Stimulated activated CD8-positive, alpha-beta memory T cell treated with anti-CD3 and anti-CD28 coated beads, Interleukin-12 subunit alpha, Interleukin-12 subunit beta, amount 100 ng/mL, for 1 hour (primary cell): ENCODE data around the gene OXER1.

Experiments used
- DNase-seq: peaks from one replicate; pipeline ENCODE4 v3.0.0-alpha.2; 2020; ENCODE audit warnings: low read depth

OXER1 gene

DNA sequence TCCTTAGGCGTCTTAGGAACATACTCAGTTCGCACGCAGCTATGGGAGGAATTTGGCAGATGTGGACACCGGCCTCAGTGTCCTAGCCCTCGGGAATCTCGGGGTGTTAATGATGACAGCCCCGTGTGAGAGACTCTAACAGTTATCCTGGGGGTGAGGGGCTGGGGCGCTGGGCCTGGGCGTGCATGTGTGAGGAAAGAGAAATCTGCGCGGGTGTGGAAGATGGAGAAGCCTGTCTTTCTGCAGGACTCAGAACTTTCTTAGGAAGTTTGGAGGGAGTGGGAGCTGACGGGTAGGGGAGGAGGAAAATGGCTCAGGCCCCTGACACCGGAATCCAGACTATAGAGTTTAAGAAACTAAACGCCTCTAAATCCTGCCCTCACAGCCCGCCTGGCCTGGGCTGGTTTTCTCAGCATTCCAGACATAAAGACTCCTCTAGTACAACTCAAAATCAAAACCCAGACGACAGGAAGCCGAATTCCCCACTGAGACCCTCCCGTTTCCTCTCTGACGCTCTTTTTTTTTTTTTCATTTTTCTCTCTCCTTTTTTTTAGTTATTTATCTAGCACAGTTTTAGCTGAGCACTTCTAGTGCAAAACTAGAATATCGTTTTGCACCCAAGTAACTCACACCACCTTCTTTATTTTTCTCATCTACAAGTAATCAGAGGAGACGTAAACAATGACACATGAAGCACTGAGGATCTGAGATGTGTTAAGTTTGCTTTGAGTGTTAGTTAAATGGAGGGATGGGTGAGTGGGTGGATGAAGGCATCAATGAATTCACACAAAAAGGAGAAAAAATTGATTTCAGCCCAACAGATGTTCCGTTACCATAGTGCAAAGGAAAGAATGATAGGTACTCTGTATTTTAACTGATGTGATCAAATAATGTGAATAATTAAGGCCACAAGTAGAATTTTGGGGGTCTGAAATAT is 29.7 kb upstream of the OXER1 start:
- DNase-seq = no peak

DNA sequence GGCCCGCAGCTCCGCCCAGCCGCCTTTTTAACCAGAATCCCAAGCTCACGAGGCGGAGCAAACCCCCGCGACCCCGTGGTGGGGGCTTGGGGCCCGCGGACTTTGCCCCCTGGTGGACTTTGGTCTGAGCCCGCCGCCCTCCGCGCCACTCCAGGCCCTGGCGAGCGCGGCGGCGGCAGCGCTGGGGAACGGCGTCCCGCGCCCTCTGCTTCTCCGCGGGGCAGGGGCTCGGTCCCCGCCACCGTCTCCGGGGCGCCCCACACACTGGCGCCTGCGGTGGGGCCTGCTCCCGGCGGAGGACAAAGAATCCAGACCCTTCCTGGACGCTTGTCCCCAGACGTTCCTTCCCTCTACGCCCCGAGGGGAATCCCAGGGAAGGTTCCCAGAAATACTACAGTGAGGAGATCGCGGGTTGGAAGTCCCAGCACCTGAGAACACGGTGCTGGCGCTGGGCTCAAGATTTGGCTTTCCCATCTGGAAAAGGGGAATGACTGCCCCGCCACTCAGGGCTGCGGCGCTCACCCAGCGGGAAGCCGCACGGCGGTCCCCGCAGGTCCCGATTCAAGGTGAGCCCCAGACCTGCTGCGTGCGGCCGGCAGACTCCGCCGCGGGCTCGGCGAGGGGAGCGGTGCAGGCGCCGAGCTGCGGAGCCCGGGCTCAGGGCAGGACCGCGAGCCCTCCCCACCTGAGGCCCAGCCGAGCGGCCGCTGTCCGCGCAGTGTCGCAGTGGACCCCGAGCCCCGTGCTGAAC is 28.8 kb upstream of the OXER1 start, which contains the start of gene HAAO:
Gene HAAO (minus strand): TSS at position 1 of the 751 bp plus-strand sequence. CDS start 47 bp downstream, outside the sequence.
- no peak for DNase-seq

DNA sequence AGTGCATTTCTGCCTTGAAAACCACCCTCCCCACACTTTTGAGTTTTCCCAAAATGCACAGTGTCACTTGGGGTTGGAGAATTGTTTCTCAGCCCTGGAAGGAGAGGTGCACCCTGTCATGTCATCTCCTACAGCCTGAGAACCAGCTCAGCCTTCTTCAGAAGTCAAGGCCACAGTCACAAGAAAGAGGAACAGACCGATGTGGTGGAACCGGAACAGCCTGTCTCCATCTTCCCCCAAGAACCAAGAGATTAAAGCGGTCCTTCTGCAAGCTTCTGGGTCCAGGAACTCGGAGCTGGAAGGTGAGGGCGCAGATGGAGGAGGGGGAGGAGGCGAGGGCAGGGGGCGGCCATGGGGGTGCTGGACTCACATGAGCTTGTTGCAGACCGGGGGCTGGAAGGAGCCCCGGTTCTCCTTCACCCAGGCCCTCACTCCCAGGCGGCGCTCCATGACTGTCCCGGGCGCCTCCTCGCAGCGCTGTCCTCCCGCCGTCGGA is 28.2 kb upstream of the OXER1 start:
- no peak for DNase-seq

DNA sequence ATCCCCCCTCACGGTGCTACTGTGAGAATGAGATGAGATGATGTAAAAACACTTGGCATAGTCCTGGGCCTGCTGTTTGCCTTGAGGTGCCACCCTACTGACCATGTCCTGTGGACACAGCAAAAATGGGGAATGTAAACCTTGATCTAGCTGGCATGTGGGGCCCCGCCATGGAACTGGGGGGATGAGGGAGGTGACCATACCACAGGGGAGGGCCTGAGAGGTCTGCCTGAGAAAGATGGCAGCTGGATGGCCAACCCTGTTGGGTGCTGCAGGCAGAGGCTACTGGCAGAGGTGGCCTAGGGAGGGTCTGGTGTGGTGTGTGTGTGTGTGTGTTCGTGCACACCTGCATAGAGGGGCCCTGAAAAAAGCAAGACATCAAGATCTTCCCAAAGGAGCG is 27.7 kb upstream of the OXER1 start:
- DNase-seq = no peak

DNA sequence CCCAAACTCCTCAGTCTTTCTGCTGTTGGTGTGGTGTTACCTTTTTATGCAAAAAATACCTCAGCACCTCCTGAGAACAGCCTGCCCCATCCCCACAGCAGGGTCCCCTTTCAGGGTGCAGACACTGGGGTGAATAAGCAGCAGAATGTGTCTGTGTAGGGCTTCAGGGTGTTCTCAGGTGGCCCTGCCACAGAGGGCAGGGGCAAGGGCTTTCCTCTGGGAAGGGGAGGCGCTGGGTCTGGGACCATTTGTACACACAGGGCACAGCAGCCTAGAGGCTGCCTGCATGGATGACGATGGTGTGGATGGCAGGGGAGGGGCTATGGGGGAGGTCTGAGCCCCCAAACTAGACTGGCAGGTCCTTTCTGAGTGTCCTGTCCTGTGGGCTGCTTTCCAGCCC is 25.8 kb upstream of the OXER1 start:
- no peak for DNase-seq

DNA sequence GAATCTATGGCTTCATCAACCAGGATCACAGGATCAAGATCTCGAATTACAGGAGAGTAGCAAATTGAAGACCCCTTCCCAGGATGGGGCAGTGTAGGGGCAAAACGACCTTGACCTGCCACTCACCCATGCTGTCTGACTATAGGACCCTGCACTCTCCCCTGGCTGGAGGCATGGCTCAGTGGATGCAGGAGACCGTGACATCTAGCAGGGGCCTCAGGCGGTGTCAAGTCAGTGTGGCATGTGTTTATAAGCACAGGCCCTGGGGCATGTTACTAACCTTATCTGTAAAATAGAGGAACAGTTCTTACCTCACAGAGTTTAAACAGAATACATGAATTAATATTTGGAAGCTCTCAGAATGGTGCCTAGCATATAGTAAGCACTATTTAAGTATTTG is 24.9 kb upstream of the OXER1 start:
- DNase-seq = no peak

DNA sequence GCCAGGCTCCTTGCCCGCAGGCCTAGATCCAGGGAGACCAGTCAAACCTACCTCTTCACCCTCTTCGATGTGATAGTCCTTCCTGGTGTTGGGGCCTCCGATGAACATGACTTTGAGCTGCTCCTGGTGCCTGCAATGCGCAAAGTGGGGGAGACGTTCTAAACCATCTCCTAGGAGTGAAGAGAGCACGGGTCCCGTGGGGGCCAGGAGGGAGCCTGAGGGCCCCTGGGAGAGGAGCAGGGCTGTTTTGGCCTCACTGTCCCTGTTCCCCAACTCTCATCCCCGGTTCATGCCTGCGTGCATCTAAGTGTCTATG is 24.5 kb upstream of the OXER1 start:
- DNase-seq = no peak

DNA sequence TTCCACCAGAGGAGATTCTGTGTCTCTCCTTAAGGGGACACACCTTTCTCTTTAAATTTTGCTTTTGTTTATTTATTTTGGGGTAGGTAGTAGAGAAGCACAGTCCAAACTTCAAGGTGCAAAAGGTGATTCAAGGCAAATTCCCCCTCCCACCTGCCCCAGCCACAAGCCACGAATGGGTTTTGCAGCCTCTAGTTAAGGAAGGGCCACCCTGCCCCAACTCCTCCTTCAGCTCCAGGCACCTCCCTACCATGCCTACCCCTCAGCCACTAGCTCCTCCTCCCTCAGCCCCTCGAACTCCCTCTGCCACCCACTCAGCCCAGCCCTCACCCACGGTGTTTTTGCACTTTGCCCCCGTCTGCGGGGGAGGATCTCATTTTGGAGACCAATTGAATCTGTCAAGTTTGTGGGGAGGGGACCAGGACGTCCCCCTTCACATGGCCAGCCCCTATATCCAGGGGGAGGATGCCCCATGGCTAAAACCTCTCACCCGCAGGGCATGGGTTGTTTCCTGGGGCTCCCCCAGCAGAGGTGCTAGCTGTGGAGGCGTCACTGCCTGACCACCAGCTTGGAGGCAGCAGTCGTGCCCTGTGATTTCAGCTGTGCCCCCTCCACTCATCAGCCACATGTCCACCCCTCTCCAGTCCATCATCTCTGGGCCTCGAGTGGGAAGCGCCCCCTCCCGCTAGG is 24.0 kb upstream of the OXER1 start:
- DNase-seq = no peak

DNA sequence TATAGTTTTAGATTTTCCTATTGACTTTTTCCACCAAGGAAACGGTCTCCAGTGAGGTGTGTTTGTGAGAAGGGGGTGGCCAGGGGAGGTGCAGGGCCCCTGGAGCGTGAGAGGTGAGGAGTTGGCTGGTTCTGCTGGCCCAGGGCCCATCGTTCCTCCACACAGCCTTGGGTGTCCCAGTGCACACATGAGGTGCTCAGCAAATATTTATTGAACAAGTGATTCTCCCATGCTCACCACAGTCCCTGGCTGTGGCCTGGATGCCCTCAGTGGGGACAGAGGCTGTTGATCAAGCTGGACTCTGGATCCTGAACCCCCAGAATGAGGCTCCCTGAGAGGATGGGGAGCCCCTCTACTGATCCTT is 23.5 kb upstream of the OXER1 start:
- no peak for DNase-seq

DNA sequence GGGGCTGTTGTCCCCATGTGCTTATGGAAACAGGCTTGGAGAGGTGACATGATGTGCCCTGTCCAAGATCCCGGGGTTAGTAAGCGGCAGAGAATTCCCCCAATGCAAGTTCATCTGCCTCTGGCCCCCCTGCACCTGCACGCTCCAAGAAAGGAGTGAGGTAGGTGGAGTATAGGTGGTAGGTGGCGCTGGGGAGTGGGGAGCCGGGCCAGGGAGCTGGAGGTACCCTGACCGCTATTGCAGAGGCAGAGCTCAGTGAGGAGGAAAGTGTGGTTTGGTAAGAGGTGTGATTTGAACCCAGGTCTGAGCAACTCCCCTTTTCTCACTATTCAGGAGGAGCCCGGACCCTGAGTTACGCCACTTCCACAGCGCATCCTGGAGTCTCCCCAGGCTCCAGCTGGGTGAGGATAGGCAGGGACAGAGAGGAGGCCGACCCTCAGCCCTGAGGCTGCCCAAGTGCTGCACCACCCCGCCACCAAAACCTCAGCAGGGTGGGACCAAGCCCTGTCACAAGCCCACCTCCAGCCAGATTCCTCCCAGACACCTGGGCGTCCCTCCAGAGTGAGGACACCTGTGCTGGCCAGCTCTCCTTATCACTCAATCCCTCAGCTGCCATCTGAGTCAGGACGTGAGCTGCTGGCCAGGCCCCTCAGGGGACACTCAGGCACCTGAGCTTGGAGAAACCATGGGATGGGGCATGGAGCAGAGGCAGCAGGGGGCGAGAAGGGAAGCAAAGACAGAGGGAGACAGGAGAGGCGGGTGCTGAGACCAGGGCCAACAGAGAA is 22.8 kb upstream of the OXER1 start:
- no peak for DNase-seq

DNA sequence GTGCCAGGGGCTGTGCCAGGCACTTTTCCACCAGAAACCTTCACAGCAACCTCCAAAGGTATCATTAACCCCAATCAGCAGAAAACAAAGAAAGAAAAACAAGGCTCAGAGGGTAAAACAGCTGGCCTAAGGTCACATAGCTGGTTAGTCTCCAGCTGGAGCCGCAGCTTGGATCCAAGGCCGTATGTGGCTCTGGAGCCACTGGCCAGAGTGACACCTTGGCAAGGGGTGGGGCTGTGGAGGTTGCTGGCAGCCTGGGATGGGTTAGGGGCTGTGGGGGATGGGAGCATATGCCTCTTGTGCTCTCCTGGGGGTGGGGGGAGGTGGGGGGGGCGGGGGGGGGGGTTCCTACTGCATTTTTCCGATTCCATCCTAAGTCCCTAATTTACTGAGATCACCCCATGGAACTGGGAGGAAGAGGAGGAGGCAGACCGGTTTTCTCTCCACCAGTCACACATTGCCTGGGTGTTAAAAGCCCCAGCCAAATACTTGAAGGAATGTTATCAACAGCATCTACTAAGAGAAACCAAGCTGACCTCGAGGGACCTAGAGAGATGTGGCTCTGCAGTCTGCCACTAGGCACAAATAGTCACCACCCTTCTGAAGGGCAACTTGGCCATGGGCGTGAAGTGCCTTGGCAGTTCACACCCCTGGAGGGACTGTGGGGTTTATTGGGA is 20.4 kb upstream of the OXER1 start:
- DNase-seq = no peak

DNA sequence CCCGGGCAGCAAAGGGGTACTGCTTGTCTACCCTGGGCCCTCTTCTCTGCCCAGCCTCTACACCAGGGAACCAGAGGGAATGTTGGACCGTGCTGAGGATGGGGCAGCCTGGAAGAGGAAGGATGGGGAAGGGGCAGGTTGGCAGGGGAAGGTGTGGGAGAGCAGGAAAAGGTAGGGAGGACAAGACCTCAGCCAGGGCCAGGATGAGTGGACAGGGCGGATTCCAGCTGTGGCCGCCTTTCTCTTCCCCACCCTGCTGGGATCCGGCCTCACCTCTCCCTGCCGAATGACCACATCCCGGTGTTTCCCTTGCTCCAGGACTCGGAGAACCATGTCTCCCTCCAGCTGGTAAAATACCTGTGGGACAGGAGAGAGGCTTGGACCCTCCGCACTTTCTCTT is 19.6 kb upstream of the OXER1 start:
- DNase-seq = no peak

DNA sequence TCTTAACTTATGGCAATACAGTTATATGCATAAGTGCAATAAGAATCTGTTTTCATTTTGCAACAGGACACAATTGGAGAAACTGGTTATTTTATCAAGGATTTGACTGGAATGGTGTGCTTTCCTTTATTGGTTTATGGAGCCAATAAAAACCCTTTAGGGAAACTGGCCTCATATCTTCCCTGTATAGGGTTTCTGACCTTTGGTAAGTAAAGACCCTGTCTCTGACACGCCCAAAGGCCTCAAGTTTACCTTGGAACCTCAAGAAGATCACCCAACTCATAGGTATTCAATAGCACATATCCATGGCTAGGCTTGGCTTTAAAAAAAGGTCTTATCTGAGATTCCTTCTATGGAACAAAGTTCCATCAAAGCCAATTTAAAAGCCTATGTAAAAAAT is 17.2 kb upstream of the OXER1 start:
- no peak for DNase-seq

DNA sequence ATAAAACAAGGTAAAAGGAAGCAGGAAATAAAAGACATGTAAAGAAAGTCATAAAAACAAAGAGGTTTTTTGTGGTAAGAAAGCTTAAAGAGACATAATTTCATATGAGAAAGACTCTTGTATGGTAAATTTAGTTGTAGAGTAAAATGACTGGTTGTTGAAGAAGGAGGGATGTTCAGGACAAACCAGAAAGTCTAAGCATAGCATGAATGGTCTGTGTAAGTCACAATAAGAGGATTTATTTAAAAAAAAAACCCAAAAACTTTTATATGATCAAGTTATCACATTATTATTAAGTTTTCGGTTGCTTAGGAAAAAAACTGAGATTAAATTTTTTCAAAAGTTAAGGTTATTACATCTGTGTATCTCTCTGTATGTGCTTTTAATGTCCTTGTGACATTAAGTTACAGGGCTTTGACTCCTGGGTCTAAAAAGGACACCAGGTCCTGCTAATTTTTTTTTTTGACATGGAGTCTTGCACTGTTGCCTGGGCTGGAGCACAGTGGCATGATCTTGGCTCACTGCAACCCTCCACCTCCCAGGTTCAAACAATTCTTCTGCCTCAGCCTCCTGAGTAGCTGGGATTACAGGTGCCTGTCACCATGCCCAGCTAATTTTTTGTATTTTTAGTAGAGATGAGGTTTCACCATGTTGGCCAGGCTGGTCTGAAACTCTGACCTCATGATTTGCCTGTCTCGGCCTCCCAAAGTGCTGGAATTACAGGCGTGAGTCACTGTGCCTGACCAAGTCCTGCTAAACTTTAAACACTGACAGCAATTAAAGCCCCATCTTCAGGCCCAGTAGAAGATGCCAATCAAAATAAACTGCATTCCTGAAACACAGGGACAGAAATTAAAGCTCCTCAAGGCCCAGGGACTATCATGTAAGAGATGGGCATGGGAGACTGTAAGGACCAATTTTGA is 14.2 kb upstream of the OXER1 start:
- DNase-seq = no peak

DNA sequence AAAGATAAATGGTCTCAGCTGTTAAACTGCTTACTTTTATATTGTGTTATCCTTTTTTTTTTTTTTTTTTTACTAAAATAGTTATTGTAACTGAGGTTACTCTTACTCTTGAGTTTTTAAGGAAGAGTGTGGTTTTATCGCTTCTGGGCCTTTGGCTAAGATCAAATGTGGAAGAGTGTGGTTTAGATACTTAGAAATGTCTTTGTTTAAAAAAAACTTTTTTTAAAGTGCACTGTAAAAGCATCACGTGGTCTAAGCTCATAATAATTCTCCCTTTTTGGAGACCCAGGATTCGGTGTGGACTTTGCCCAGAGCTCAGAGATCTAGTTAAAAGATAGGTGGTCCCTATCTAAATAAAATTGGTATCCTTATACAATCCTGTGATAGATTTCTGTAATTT is 11.9 kb upstream of the OXER1 start:
- no peak for DNase-seq

DNA sequence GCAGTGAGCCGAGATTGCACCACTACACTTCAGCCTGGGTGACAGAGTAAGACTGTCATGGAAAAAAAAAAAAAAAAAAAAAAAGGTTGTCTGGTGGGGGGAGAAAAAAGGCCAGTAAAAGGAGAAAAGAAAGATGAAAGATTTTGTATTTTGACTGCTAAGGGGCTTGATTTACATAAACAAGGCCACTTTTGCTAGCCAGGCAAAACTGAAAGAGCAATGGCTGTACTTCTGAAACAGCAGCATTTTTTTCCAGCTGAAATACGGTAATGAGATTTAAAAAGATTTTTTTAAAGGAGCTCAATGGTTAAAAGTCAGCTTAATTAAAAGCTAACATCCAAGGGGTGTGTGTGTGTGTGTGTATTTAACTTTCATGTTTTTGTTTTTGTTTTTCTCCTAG is 11.3 kb upstream of the OXER1 start:
- no peak for DNase-seq

DNA sequence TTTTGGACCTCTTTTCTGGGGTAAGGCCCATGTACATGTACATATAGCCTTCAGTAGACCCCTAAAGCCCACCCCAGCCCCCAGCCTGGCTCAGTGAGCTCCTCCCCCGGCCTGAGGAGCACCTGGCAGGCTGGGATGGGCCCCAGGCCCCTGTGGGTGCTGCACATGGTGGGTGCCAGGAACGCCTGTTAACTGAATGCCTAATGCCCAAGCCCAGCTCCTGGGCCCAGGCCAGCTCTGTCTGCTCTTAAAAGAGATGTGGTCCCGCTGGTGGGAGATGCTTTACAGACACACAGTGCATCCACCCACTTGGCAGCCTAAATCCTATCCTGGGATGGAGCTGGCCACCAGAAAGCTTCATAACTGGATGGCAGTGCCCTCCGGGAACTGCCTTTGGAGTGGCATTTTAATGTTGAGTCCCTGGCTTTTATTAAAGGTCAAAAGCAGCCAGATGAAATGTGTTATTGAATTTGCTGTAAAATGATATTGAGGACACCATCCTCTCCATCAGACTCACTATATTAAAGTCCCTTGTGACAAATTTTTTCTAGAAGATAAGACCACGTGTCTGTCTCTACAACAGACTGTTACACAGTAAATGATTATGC is 7.7 kb upstream of the OXER1 start:
- no peak for DNase-seq

DNA sequence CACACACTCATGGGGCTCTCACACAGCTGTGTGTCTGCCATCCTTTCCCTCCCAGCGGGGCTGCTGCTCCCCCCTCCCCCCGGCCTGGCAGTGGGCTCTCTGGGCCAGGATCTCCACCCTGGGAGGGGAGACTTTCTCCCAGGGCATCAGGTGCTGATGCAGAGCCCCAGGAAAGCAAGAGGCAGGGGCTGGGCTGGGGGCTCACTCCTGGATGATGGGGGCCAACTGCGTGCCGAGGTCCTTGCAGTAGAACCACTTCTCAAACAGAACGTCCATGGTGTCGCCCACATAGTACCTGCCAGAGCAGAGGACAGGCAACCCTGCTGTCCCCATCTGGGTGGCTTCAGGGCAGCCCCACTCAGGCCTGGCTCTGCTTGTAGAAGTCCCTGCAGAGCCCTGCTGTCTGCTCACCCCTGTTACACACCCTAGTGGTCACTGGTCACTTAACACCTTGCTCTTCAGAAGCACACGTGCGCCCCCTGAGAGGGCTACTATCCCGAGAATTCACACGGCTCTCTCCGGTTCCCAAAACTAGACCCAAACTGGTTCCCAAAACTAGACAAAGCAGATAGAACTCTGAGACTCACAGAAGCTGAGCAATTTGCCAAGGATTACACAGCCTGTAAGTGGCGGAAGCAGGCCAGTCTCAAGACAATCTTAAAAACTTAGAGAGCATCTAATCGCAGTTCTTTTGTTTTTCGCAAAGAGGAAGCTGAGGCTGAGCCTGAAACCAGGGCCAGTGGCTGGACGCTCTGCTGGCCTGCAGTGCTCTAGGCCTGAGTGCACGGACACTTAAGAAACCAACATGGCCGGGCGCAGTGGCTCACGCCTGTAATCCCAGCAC is 6.6 kb upstream of the OXER1 start:
- no peak for DNase-seq
